A549 treated with GW870086 at 1 μM for 4 hours (cell line): Measurements from ENCODE around the gene DRGX. TPM values are rescaled to one million over a fixed set of nuclear protein-coding genes. Genes with fewer than 3 reads are reported as not detected.

Experiments
- total RNA-seq: library from RNA; stranded (reverse); fragments of 200-300 nt; extraction: Qiagen RNA extraction; gene quantifications from 5 replicates; pipeline ENCODE4 v1.2.3, GENCODE V29; 2022; ENCODE audit warnings: low read depth

The DRGX gene
- 0.05 TPM in 1 of 5 replicates, not detected in the others for total RNA-seq

GRCh38 chr10:49395741-49396665 lies at the start of gene DRGX:
Gene DRGX, minus strand, starts transcription at chr10:49396089. Its CDS starts 649 bp downstream, at chr10:49395440.

Other genes starting within 250 kb of the DRGX start
- not detected in 5 replicates for gene TMEM273, start 207.7 kb downstream of the DRGX start, total RNA-seq
- gene C10orf71, start 96.9 kb downstream of the DRGX start, total RNA-seq, result not detected in 5 replicates
- gene ERCC6, start 143.0 kb upstream of the DRGX start, total RNA-seq, result 4.6 to 6.3 TPM (median 5.6 TPM) in 5 replicates
- gene SLC18A3, start 214.2 kb upstream of the DRGX start, total RNA-seq, result not detected in 5 replicates
- not detected in 5 replicates for gene CHAT, start 217.9 kb upstream of the DRGX start, total RNA-seq